Measurements from ENCODE around the gene CHCHD3. TPM values are rescaled to one million over a fixed set of nuclear protein-coding genes. Genes with fewer than 3 reads are reported as not detected.

CHCHD3 gene
- total RNA-seq, 1 donor from 2014 or later = 209 TPM

DNA sequence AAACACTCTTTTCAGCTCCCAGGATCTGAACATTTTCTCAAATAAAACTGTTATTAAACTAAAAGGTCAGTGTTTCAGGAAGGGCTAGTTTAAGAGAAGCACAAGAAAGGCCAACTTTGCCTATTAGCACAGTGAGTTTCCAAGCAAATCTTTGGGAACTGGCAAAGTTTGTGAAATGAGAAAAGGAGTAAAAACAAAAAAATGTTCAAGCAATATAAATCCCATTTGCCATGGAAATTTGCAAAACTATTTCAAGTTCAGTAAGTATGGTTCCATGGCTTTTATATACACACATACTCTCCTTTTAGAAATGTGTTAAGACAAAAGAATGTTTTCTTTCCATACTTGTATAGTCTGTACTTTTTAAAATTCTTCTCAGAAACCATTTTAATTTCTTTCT lies 51.5 kb downstream of the CHCHD3 start:
- no peaks in the 10 kb centered on the region for H3K36me3 ChIP-seq
- H3K4me1 ChIP-seq = peaks cover 22% of the 10 kb centered on the region
- no peak for DNase-seq
- H3K27me3 ChIP-seq (ENCODE audit: low read depth) = no peaks in the 10 kb centered on the region
- H3K27ac ChIP-seq (replicated peaks) = peak overlapping the region; percentile 15
- peaks cover 12% of the 10 kb centered on the region for H3K9me3 ChIP-seq (replicated peaks)
- TF ChIP-seq, protein P1, sequence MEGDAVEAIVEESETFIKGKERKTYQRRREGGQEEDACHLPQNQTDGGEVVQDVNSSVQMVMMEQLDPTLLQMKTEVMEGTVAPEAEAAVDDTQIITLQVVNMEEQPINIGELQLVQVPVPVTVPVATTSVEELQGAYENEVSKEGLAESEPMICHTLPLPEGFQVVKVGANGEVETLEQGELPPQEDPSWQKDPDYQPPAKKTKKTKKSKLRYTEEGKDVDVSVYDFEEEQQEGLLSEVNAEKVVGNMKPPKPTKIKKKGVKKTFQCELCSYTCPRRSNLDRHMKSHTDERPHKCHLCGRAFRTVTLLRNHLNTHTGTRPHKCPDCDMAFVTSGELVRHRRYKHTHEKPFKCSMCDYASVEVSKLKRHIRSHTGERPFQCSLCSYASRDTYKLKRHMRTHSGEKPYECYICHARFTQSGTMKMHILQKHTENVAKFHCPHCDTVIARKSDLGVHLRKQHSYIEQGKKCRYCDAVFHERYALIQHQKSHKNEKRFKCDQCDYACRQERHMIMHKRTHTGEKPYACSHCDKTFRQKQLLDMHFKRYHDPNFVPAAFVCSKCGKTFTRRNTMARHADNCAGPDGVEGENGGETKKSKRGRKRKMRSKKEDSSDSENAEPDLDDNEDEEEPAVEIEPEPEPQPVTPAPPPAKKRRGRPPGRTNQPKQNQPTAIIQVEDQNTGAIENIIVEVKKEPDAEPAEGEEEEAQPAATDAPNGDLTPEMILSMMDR (IDR thresholded peaks at IDR 0.05; ENCODE audit: borderline replicate concordance) = no peak
- intact Hi-C loops (cut with micrococcal nuclease) = no loop called here
- H3K4me3 ChIP-seq = no peak overlapping the region

DNA sequence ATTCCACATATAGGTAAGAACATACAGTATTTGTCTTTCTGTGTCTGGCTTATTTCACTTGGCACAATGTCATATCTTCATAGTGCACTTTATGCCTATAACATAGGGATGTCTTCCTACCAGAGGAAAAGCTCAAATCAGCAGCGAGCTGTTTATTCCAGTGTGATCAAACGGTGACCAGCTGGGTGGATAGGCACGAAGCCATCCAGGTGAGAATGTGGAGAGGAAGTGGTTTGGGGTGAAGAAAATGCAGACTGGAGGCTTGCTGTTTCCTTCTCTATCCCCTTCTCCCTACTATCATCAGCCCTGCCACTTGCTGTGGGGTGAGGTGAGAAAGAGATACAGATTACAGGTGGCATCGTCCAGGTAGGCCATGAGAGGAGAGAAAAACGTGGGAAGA lies 52.4 kb downstream of the CHCHD3 start:
- intact Hi-C loops (cut with micrococcal nuclease) = no loop called here
- Histone ChIP-seq H3K4me3 (no peak overlapping the region), H3K27ac (replicated peaks) (no peak overlapping the region), H3K9me3 (replicated peaks) (peaks cover 12% of the 10 kb centered on the region), H3K27me3 (ENCODE audit: low read depth) (no peaks in the 10 kb centered on the region), H3K36me3 (no peaks in the 10 kb centered on the region), H3K4me1 (peaks cover 31% of the 10 kb centered on the region)
- no peak for DNase-seq
- TF ChIP-seq, protein P1 (IDR thresholded peaks at IDR 0.05; ENCODE audit: borderline replicate concordance) = no peak

DNA sequence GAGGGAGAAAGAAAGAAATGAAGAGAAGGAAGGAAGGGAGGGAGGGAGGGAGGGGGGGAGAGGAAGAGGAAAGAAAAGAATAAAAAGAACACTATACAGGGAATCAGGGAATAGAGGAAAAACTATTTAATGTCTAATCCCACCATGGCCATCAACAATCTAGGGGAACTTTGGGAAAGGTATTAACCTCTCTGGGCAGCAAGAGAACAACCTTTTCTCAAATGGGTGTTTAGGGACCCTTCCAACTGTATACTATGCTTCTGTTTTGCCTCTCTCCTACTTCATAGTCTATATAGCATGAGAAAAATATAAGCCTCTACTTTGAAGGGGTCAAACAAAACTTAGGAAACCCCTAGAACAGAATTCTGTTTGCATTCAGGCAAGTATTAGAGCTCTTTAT lies 54.5 kb downstream of the CHCHD3 start:
- H3K9me3 ChIP-seq (replicated peaks) = peaks cover 12% of the 10 kb centered on the region
- H3K27ac ChIP-seq (replicated peaks) = no peak overlapping the region
- H3K36me3 ChIP-seq = no peaks in the 10 kb centered on the region
- H3K27me3 ChIP-seq (ENCODE audit: low read depth) = no peaks in the 10 kb centered on the region
- no peak for DNase-seq
- H3K4me1 ChIP-seq = peaks cover 50% of the 10 kb centered on the region
- no peak overlapping the region for H3K4me3 ChIP-seq
- intact Hi-C loops (cut with micrococcal nuclease) = no loop called here
- TF ChIP-seq, protein P1 (IDR thresholded peaks at IDR 0.05; ENCODE audit: borderline replicate concordance) = no peak

DNA sequence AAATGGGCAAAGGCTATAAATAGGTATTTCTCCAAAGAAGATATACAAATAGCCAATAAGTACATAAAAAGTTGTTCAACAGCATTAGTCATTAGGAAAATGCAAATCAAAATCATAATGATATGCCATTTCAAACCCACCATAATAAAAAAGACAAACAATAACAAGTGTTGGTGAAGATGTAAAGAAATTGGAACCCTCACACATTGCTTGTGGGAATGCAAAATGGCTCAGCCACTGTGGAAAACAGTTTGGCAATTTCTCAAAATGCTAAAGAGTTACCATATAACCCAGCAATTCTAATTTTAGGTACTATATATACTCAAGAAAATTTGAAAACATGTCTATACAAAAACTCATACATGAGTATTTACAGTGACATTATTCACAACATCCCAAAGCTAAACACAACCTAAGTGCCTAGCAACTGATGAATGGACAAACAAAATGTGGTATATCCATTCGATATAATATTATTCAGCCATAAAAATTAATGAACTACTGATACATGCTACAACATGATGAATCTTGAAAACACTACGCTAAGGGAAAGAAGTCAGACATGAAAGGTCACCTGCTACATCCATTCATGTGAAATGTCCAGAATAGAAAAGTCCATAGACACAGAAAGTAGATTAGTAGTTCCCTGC lies 55.6 kb downstream of the CHCHD3 start:
- Histone ChIP-seq H3K9me3 (replicated peaks) (peaks cover 12% of the 10 kb centered on the region), H3K27me3 (ENCODE audit: low read depth) (no peaks in the 10 kb centered on the region), H3K4me3 (no peak overlapping the region), H3K27ac (replicated peaks) (no peak overlapping the region), H3K4me1 (peaks cover 50% of the 10 kb centered on the region), H3K36me3 (no peaks in the 10 kb centered on the region)
- TF ChIP-seq, protein P1 (IDR thresholded peaks at IDR 0.05; ENCODE audit: borderline replicate concordance) = no peak
- intact Hi-C loops (cut with micrococcal nuclease) = no loop called here
- no peak for DNase-seq

DNA sequence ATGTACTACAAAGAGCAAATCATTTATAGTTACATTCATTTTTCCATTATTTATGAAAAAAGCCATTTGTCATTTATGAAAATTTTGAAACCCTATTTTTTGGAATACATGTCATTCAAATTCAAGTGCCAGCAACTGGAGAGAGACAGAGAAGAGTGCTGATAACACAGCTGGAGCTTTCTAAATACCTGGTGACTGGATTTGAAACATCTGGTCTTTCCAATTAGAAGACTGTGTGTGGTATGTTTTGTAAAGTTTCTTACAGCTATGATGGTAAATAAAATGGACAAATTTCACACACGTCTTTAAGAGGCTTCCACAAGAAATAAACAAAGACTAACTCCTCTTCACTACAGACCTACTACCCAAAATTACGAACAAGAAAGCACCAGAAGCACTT lies 56.8 kb downstream of the CHCHD3 start:
- Histone ChIP-seq H3K4me1 (peaks cover 41% of the 10 kb centered on the region), H3K36me3 (no peaks in the 10 kb centered on the region), H3K27me3 (ENCODE audit: low read depth) (no peaks in the 10 kb centered on the region), H3K4me3 (no peak overlapping the region), H3K27ac (replicated peaks) (no peak overlapping the region), H3K9me3 (replicated peaks) (peaks cover 12% of the 10 kb centered on the region)
- DNase-seq = no peak
- TF ChIP-seq, protein P1 (IDR thresholded peaks at IDR 0.05; ENCODE audit: borderline replicate concordance) = no peak
- intact Hi-C loops (cut with micrococcal nuclease) = no loop called here
